Measurements from ENCODE around the gene MINDY4. TPM values are rescaled to one million over a fixed set of nuclear protein-coding genes. Genes with fewer than 3 reads are reported as not detected.

The MINDY4 gene
- total RNA-seq, 2 donors from 2014 or later: 2.2 to 4.2 TPM

GRCh38 chr7:30869794-30870611 lies 98.8 kb downstream of the MINDY4 start:
- H3K4me3 ChIP-seq: no peak overlapping the region
- intact Hi-C loops (cut with DNase I): no loop called here
- DNase-seq: no peak

DNA sequence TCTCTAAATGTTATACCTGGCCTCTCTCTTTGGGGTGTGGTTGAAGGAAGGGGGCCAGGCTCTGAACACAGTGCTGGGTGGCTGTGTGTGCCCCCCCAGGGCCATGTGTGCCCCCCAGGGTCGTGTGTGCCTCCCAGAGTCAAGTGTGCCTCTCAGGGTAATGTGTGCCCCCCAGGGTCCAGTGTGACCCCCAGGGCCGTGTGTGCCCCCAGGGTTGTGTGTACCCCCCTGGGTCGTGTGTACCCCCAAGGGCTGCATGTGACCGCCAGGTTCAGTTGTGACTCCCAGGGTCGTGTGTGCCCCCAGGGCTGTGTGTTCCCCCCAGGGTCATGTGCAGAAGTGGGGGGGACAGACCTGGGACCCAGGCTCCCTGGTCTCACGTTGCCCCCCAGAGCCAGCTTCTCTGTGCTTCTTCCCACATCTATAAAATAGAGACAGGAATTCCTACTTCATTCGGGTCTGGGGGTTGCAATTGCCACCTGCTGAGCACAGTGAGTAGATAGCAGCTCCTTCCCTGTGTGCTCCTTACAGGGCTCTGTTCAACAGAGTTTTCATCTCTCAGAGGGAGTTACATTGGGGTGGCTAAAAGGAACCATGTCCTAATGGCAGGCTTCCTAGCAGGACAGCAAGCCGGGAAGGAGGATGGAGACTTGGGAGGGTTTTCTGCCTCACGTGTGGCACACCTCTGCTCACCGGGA lies 99.8 kb downstream of the MINDY4 start:
- Histone ChIP-seq H3K4me1 (no peaks in the 10 kb centered on the region), H3K9ac (ENCODE audit: low read depth in 2 of 2, low read length in 2 of 2) (no peak overlapping the region), H3K9me3 (no peaks in the 10 kb centered on the region), H3K27ac (no peak overlapping the region), H3K36me3 (no peaks in the 10 kb centered on the region), H3K4me3 (no peak overlapping the region), H3K27me3 (no peaks in the 10 kb centered on the region)
- no peak for DNase-seq
- TF ChIP-seq, protein P1, sequence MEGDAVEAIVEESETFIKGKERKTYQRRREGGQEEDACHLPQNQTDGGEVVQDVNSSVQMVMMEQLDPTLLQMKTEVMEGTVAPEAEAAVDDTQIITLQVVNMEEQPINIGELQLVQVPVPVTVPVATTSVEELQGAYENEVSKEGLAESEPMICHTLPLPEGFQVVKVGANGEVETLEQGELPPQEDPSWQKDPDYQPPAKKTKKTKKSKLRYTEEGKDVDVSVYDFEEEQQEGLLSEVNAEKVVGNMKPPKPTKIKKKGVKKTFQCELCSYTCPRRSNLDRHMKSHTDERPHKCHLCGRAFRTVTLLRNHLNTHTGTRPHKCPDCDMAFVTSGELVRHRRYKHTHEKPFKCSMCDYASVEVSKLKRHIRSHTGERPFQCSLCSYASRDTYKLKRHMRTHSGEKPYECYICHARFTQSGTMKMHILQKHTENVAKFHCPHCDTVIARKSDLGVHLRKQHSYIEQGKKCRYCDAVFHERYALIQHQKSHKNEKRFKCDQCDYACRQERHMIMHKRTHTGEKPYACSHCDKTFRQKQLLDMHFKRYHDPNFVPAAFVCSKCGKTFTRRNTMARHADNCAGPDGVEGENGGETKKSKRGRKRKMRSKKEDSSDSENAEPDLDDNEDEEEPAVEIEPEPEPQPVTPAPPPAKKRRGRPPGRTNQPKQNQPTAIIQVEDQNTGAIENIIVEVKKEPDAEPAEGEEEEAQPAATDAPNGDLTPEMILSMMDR (IDR thresholded peaks at IDR 0.05): no peak
- intact Hi-C loops (cut with DNase I): no loop called here

More at GRCh38 chr7:30869794-30870611, 98.8 kb downstream of the MINDY4 start:
- Histone ChIP-seq H3K27me3 (no peaks in the 10 kb centered on the region), H3K36me3 (no peaks in the 10 kb centered on the region), H3K9ac (ENCODE audit: low read depth in 2 of 2, low read length in 2 of 2) (no peak overlapping the region), H3K9me3 (no peaks in the 10 kb centered on the region), H3K4me1 (no peaks in the 10 kb centered on the region), H3K27ac (no peak overlapping the region)
- TF ChIP-seq, protein P1 (IDR thresholded peaks at IDR 0.05): no peak

- H3K36me3 ChIP-seq: no peaks in the 10 kb centered on the region
- no peak for DNase-seq
- H3K27ac ChIP-seq: no peak overlapping the region
- H3K9ac ChIP-seq (ENCODE audit: low read depth in 2 of 2, low read length in 2 of 2): no peak overlapping the region
- no peaks in the 10 kb centered on the region for H3K27me3 ChIP-seq
- no peaks in the 10 kb centered on the region for H3K4me1 ChIP-seq
- H3K9me3 ChIP-seq: no peaks in the 10 kb centered on the region
- intact Hi-C loops (cut with DNase I): no loop called here
- TF ChIP-seq, protein P1 (IDR thresholded peaks at IDR 0.05): no peak
- no peak overlapping the region for H3K4me3 ChIP-seq
These were observed 100.4 kb downstream of the MINDY4 start for GRCh38 chr7:30871655-30872054.

DNA sequence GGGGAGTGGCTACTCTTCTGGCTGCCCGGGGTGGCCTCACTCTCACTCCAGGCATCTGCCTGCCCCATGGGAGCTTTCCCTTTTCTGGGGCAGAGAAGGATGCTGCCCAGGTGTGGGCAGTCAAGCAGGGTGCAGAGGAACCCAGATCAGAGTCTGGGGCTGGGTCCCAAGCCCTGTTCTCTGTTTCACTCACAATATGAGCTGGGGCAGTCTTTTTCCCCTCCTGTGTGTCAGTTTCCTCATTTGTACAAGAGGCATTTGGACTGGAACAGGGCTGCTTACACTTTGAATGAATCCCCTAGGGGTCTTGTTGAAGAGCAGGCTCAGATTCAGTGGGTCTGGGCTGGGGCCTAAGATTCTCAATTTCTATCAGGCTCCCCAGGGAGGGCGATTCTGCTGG lies 102.0 kb downstream of the MINDY4 start:
- H3K36me3 ChIP-seq: no peaks in the 10 kb centered on the region
- intact Hi-C loops (cut with DNase I): no loop called here
- H3K4me3 ChIP-seq: no peak overlapping the region
- no peaks in the 10 kb centered on the region for H3K4me1 ChIP-seq
- H3K27ac ChIP-seq: no peak overlapping the region
- H3K9ac ChIP-seq (ENCODE audit: low read depth in 2 of 2, low read length in 2 of 2): no peak overlapping the region
- H3K9me3 ChIP-seq: no peaks in the 10 kb centered on the region
- no peak for DNase-seq
- TF ChIP-seq, protein P1 (IDR thresholded peaks at IDR 0.05): no peak
- no peaks in the 10 kb centered on the region for H3K27me3 ChIP-seq

GRCh38 chr7:30873656-30874055 lies 102.4 kb downstream of the MINDY4 start:
- TF ChIP-seq, protein P1 (IDR thresholded peaks at IDR 0.05): no peak
- H3K27me3 ChIP-seq: no peaks in the 10 kb centered on the region

More at GRCh38 chr7:30873656-30874055, 102.4 kb downstream of the MINDY4 start:
- H3K4me3 ChIP-seq: no peak overlapping the region
- H3K36me3 ChIP-seq: no peaks in the 10 kb centered on the region
- intact Hi-C loops (cut with DNase I): no loop called here
- no peak overlapping the region for H3K9ac ChIP-seq (ENCODE audit: low read depth in 2 of 2, low read length in 2 of 2)
- no peaks in the 10 kb centered on the region for H3K9me3 ChIP-seq
- H3K4me1 ChIP-seq: no peaks in the 10 kb centered on the region
- H3K27ac ChIP-seq: no peak overlapping the region
- DNase-seq: no peak
